Activated CD4-positive, alpha-beta T cell treated with anti-CD3 and anti-CD28 coated beads, Interleukin-10, Interleukin-2, amounts not matched to agents 100 ng/mL and 50 ng/mL, durations not matched to agents 16 hours and 8 hours (primary cell): ENCODE results near the gene PLPPR3.
"Not testable (repeated sequence)": the region's sequence is repeated elsewhere in the genome, so short reads cannot be mapped to it uniquely, and the experiment has no call there.

Source experiments
- DNase-seq: peaks from one replicate; pipeline ENCODE4 v3.0.0-alpha.2; 2020

The PLPPR3 gene

DNA sequence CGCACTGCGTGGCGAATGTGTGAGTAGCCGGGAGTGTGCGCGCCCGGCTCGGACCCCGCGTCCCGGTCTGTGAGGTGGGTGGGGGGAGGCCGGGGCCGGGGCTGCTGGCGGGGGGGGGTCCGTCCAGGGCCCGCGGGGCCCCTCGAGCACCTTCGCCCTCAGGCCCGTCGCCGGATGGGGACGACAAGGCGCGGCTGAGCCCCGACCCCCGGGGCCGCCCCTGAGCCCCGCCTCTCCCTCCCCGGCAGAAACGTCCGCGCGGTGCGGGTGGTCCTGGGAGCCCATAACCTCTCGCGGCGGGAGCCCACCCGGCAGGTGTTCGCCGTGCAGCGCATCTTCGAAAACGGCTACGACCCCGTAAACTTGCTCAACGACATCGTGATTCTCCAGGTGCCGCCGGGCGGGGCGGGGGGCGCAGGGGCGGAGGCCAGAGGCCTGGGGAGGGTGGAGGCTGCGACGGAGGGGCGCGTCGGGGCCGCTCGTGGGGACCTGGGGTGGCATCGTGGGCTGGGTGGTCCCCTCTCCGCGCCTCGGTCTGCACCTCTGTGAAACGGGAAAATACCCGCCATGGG is 31.3 kb upstream of the PLPPR3 start:
- DNase-seq, result no peak

DNA sequence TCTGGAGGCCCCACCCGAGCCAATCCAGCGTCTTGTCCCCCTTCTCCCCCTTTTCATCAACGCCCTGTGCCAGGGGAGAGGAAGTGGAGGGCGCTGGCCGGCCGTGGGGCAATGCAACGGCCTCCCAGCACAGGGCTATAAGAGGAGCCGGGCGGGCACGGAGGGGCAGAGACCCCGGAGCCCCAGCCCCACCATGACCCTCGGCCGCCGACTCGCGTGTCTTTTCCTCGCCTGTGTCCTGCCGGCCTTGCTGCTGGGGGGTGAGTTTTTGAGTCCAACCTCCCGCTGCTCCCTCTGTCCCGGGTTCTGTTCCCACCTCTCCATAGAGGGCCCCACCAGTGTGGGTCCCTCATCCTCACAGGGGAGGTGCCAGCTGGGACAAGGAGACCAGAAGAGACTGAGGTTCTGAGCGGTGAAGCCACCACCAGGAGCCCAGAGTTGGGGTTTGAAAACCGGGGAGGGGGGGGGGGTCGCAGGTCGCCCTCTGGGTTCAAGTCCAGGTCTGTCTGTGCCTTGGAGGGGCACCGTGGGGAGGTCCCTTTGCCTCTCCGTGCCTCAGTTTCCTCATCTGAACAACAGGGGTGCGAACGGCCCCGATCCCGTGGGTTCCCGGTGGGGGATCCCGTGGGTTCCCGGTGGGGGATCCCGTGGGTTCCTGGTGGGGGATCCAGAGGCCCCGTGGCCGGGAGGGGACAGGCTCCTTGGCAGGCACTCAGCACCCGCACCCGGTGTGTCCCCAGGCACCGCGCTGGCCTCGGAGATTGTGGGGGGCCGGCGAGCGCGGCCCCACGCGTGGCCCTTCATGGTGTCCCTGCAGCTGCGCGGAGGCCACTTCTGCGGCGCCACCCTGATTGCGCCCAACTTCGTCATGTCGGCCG is 30.6 kb upstream of the PLPPR3 start, which contains the start of gene ELANE:
ELANE (plus strand) TSS at position 168 of the 878 bp plus-strand sequence; CDS start at position 194, 26 bp downstream.
- DNase-seq, result no peak

DNA sequence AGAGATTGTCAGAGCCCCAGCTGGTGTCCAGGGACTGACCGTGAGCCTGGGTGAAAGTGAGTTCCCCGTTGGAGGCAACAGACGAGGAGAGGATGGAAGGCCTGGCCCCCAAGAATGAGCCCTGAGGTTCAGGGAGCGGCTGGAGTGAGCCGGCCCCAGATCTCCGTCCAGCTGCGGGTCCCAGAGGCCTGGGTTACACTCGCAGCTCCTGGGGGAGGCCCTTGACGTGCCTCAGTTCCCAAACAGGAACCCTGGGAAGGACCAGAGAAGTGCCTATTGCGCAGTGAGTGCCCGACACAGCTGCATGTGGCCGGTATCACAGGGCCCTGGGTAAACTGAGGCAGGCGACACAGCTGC is 29.2 kb upstream of the PLPPR3 start:
- DNase-seq, result no peak

DNA sequence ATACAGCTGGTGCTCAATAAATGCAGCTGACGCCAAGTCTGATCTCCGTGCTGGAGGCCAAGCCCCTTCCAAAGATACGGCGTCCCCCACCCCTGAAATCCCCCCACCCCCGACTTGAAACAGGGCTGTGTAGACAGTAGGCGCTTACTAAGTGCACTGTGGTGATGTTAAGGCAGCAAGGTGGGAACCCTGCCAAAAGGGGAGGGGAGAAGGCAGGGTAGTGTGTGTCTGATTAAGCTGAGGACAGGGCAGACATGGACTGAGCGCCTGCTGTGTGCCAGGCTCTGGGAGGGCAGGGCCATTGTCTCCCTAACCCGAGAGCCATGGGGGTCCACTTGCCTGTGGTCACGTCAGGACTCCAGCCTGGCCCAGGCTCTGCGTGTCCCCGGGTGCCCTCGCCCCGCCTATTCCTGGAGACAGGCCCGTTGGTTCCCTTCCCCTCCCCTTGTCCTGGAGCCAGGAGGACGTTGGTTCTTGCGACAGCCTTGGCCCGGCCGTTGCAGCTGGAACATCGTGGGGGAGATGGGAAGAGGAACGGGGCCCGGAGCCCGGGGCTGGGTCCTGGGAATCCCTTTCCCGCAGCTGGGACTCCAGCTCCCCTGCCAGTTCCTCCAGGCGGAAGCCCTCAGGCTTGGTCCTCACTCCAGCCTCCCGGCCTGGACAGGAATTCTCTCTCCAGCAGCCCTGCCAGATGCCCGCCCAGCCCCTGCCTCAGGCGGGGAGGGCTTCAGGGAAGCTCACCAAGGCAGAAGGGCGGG is 28.6 kb upstream of the PLPPR3 start:
- DNase-seq, result no peak

DNA sequence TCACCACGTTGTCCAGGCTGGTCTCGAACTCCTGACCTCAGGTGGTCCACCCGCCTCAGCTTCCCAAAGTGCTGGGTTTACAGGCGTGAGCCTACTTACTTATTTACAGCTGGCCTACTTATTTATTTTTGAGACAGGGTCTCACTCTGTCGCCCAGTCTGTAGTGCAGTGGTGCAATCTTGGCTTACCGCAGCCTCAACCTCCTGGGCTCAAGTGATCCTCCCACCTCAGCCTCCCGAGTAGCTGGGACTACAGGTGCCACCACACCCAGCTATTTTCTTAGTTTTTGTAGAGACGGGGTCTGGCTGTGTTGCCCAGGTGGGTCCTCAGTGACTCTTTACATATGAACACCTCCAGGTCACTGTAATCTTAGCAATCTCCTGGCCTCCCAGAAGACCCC is 27.4 kb upstream of the PLPPR3 start:
- DNase-seq, result not testable (repeated sequence)

DNA sequence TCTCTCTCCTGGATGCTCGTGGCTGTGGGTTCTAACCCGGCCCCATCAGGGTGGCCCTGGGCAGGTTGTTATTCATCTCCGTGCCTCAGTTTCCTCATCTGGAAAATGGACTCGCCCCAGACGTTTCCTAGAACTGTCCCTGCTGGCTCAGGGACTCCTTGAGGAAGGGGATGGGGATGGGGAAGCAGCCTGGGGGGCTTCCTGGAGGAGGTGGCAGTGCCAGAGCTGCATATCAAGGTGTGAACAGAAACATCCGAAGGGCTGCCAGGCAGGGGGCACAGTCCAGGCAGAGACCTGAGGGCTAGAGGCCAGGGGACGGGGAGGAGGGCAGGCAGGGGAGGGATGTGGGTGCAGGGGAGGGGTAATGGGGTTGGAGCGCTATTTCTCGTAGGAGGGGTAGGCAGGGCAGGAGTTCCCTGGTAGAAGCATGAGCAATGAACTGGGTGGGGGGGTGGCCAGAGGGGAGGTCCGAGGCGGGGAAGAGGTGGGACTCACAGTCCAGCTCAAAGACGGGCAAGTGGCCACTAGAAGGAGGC is 26.7 kb upstream of the PLPPR3 start:
- no peak for DNase-seq

DNA sequence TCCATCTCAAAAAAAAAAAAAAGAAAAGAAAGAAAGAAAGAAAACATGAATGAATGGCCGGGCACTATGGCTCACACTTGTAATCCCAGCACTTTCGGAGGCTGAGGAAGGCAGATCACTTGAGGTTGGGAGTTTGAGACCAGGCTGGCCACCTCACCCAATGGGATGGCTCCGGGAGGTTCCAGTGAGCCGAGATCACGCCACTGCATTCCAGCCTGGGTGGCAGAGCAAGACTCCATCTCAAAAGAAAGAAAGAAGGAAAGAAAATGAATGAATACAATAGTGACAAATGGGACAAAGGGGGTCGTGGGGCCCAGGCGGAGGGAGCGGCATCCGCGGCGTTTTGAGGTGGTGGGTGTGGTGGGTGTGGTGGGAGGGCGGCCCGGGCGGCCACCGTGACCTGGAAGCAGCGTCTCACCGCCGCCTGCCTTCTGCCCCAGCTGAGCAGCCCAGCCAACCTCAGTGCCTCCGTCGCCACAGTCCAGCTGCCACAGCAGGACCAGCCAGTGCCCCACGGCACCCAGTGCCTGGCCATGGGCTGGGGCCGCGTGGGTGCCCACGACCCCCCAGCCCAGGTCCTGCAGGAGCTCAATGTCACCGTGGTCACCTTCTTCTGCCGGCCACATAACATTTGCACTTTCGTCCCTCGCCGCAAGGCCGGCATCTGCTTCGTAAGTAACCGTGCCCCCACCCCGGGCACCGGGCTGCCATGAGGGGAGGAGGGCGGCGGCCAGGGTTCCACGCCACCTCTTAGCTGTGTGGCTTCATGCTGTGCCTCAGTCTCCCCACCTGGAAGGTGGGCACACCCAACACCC is 24.2 kb upstream of the PLPPR3 start:
- DNase-seq, result no peak

- DNase-seq, result no peak
These were observed 22.8 kb upstream of the PLPPR3 start for GRCh38 chr19:844546-844971.

GRCh38 chr19:843836-844545 is 22.2 kb upstream of the PLPPR3 start:
- no peak for DNase-seq

- DNase-seq, result no peak
These were observed 21.6 kb upstream of the PLPPR3 start for GRCh38 chr19:843180-843835.

- not testable (repeated sequence) for DNase-seq
These were observed 21.0 kb upstream of the PLPPR3 start for GRCh38 chr19:842802-843179.

DNA sequence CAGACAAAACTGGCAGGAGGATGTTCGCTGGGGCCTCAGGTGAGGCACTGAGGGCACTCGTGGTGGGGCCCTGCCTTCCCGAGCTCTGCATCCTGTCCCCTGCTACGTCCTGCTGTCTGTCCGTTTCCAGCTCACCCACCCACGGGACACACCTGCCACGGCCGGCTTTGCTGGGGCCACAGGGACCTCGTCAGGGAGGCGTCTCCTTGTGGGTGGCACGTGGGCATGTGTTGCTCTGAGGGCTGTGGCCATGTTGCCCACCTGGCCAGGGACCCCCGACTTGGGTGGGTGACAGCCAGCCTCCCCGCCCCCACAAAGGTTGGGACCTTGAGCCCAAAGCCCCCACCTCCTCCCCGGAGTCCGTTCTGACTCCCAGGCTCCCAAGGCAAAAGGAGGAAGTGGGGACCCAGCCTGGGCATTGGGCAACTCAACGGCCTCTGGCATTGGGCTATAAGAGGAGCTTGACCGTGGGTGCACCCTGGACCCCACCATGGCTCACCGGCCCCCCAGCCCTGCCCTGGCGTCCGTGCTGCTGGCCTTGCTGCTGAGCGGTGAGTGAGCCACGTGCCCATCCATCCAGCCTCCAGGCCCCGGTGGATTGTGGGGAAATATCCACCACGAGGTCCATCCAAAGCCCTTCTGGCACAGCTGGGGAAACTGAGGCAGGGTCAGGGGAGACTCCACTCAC is 18.9 kb upstream of the PLPPR3 start, which contains the start of gene PRTN3:
PRTN3 (plus strand) TSS at position 481 of the 688 bp plus-strand sequence; CDS start at position 491, 10 bp downstream.
- no peak for DNase-seq

GRCh38 chr19:835210-835810 is 13.6 kb upstream of the PLPPR3 start:
- no peak for DNase-seq

GRCh38 chr19:834216-834615 is 12.5 kb upstream of the PLPPR3 start:
- no peak for DNase-seq

DNA sequence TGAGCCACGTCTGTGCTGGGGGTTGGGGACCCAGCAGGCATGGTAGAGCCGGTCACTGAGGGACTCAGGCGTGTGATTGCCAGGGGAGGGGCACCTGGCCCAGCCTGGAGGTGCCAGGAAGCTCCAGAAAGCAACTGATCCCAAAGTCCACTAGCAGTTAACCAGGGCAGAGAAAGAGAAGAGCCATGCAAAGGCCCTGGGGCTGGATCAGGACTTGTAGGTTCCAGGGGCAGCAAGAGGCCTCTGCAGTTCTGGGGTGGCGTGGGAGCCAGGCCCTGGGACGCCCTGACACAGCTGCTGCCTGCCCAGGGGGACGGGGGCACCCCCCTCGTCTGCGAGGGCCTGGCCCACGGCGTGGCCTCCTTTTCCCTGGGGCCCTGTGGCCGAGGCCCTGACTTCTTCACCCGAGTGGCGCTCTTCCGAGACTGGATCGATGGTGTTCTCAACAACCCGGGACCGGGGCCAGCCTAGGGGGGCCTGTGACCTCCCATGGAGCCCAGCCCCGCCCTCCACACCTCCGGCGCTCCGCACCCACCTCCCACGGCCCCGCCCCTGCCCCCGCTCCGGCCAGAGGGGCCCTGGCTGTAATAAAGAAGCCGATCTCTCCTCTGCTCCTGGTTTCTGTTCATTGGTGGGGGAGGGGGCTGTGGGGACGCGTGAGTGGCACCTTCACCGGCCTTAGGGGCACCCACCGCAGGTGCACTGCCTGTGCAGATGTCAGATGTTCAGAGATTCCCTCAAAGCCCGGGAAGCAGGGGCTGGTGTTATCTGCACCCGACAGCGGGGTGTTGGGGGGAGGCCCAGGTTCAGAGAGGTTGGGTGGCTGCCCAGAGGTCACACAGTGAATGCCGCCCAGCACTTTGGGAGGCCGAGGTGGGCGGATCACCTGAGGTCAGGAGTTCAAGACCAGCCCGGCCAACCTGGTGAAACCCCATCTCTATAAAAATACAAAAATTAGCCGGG is 9.9 kb upstream of the PLPPR3 start:
- no peak for DNase-seq

- DNase-seq, result no peak
These were observed 7.5 kb upstream of the PLPPR3 start for GRCh38 chr19:829129-829758.

- no peak for DNase-seq
These were observed 6.1 kb upstream of the PLPPR3 start, which contains the start of gene AZU1 for GRCh38 chr19:827710-828321. AZU1 (plus strand) TSS chr19:827837; CDS start chr19:827847, 10 bp downstream.

- DNase-seq, result no peak
These were observed 5.6 kb upstream of the PLPPR3 start for GRCh38 chr19:827314-827709.
